Neural crest cell (in vitro differentiated cells): ENCODE measurements around the gene ZNF408. TPM values are rescaled to one million over a fixed set of nuclear protein-coding genes. Genes with fewer than 3 reads are reported as not detected.

Experiments used
- DNase-seq: peaks from one replicate; pipeline ENCODE4 v3.0.0; 2021; ENCODE audit warnings: low read depth, mixed read lengths, low spot score
- H3K27ac Mint-ChIP-seq: one replicate; pipeline ENCODE4 v1.8.0; 2021; ENCODE audit warnings: mild to moderate bottlenecking, mixed read lengths; ENCODE audit not compliant: unreplicated experiment
- H3K27me3 Mint-ChIP-seq: 2 replicates; pipeline ENCODE4 v1.8.0; 2021; ENCODE audit warnings: low read depth, mild to moderate bottlenecking, mixed read lengths
- H3K36me3 Mint-ChIP-seq: 2 replicates; pipeline ENCODE4 v1.8.0; 2021; ENCODE audit warnings: low read depth, mild to moderate bottlenecking, mixed read lengths
- H3K4me1 Mint-ChIP-seq: 2 replicates; pipeline ENCODE4 v1.8.0; 2021; ENCODE audit warnings: mixed read lengths
- H3K4me3 Mint-ChIP-seq: one replicate; pipeline ENCODE4 v1.8.0; 2021; ENCODE audit warnings: mild to moderate bottlenecking, mixed read lengths
- H3K9me3 Mint-ChIP-seq: 2 replicates; pipeline ENCODE4 v1.8.0; 2021; ENCODE audit warnings: mixed read lengths
- total RNA-seq: library from RNA; stranded (reverse); gene quantifications from 2 replicates; pipeline ENCODE4 v1.2.1, GENCODE V29; 2021
- TF ChIP-seq, protein P1 (sequence below): fragments of 200-600 bp; sonication (generic); conservative IDR thresholded peaks from 2 replicates; pipeline ENCODE4 v1.5.0; 2021; ENCODE audit warnings: antibody characterized with exemption, mild to moderate bottlenecking

The ZNF408 gene
- total RNA-seq, 1 donor from 2014 or later = 15.3 TPM

GRCh38 chr11:46686886-46687795, 13.7 kb upstream of the ZNF408 start:
- no peak overlapping the region for H3K27ac Mint-ChIP-seq
- no peak overlapping the region for H3K4me3 Mint-ChIP-seq

DNA sequence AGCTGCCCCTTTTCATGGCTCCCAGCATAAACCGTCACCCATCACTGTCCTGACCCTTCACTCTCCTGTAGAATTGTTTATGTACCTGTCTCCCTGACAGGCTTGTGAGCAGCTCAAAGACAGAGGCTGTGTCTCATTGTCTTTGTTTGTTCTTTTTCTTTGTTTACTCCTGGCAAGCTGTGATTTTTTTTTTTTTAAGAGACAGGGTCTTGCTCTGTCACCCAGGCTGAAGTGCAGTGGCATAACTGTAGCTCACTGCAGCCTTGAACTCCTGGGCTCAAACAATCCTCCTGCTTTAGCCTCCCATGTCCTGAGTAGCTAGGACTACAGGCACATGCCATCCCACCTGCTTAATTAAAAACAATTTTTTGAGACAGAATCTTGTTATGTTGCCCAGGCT, 10.1 kb upstream of the ZNF408 start:
- no peaks in the 10 kb centered on the region for H3K27me3 Mint-ChIP-seq
- H3K4me3 Mint-ChIP-seq = no peak overlapping the region
- H3K4me1 Mint-ChIP-seq = no peaks in the 10 kb centered on the region
- no peaks in the 10 kb centered on the region for H3K36me3 Mint-ChIP-seq
- no peaks in the 10 kb centered on the region for H3K9me3 Mint-ChIP-seq
- TF ChIP-seq, protein P1, sequence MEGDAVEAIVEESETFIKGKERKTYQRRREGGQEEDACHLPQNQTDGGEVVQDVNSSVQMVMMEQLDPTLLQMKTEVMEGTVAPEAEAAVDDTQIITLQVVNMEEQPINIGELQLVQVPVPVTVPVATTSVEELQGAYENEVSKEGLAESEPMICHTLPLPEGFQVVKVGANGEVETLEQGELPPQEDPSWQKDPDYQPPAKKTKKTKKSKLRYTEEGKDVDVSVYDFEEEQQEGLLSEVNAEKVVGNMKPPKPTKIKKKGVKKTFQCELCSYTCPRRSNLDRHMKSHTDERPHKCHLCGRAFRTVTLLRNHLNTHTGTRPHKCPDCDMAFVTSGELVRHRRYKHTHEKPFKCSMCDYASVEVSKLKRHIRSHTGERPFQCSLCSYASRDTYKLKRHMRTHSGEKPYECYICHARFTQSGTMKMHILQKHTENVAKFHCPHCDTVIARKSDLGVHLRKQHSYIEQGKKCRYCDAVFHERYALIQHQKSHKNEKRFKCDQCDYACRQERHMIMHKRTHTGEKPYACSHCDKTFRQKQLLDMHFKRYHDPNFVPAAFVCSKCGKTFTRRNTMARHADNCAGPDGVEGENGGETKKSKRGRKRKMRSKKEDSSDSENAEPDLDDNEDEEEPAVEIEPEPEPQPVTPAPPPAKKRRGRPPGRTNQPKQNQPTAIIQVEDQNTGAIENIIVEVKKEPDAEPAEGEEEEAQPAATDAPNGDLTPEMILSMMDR = no peak
- no peak for DNase-seq
- no peak overlapping the region for H3K27ac Mint-ChIP-seq

More at GRCh38 chr11:46686886-46687795, 13.7 kb upstream of the ZNF408 start:
- TF ChIP-seq, protein P1 = no peak
- no peaks in the 10 kb centered on the region for H3K36me3 Mint-ChIP-seq
- no peaks in the 10 kb centered on the region for H3K9me3 Mint-ChIP-seq
- H3K4me1 Mint-ChIP-seq = no peaks in the 10 kb centered on the region
- no peak for DNase-seq
- H3K27me3 Mint-ChIP-seq = no peaks in the 10 kb centered on the region

- no peak overlapping the region for H3K4me3 Mint-ChIP-seq
- no peaks in the 10 kb centered on the region for H3K27me3 Mint-ChIP-seq
- H3K27ac Mint-ChIP-seq = no peak overlapping the region
- TF ChIP-seq, protein P1 = no peak
- H3K9me3 Mint-ChIP-seq = no peaks in the 10 kb centered on the region
- H3K36me3 Mint-ChIP-seq = no peaks in the 10 kb centered on the region
- DNase-seq = no peak
- H3K4me1 Mint-ChIP-seq = peaks cover under 1% of the 10 kb centered on the region
These were observed 8.4 kb upstream of the ZNF408 start for GRCh38 chr11:46692450-46692849.

DNA sequence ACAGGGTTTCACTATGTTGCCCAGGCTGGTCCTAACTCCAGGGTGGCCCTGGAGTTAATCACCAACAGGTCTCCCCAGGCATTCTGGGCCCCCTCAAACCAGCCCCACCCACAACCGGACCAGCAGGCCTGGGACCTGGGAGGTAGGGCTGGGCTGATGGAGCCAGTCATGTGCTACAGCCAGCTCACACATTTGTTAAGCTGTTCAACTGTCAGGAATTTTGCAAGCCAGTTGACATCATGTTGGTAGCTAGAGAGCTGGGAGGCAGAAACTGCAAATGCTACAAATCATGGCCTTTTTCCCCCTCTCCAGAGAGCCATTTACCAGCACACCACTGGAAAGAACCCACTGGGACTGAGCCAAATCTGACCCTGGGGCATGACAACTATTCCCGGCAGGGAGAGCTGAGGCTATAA, 7.2 kb upstream of the ZNF408 start:
- no peaks in the 10 kb centered on the region for H3K9me3 Mint-ChIP-seq
- no peak for DNase-seq
- TF ChIP-seq, protein P1 = no peak
- H3K27me3 Mint-ChIP-seq = no peaks in the 10 kb centered on the region
- H3K36me3 Mint-ChIP-seq = no peaks in the 10 kb centered on the region
- no peak overlapping the region for H3K4me3 Mint-ChIP-seq
- H3K4me1 Mint-ChIP-seq = peaks cover 8% of the 10 kb centered on the region
- H3K27ac Mint-ChIP-seq = no peak overlapping the region

DNA sequence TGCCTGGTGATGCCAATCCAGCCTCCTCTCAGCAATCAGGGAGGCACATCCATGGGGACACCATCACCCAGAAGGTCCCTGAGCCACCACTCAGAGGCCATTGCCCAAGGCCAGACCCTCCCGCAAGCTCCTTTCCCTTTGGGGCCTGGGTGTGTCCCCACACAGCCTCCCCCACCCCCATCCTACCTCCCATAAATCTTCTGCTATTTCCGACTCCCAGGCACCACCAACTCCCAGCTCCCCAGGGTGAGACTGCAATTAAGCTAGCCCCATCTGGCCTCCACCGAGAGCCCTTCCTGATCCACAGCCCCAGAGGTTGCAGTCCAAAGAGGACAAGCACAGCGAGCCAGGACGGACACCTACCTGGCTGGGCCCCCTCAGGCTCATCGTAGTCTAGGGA, 6.8 kb upstream of the ZNF408 start:
- H3K9me3 Mint-ChIP-seq = no peaks in the 10 kb centered on the region
- no peak for DNase-seq
- H3K27me3 Mint-ChIP-seq = no peaks in the 10 kb centered on the region
- peaks cover 12% of the 10 kb centered on the region for H3K4me1 Mint-ChIP-seq
- H3K36me3 Mint-ChIP-seq = no peaks in the 10 kb centered on the region
- H3K4me3 Mint-ChIP-seq = no peak overlapping the region
- TF ChIP-seq, protein P1 = no peak
- peak overlapping the region; percentile 78 for H3K27ac Mint-ChIP-seq
